ENCODE results near the gene KRTAP10-9.
"Not testable (repeated sequence)": the region's sequence is repeated elsewhere in the genome, so short reads cannot be mapped to it uniquely, and the experiment has no call there.

DNA sequence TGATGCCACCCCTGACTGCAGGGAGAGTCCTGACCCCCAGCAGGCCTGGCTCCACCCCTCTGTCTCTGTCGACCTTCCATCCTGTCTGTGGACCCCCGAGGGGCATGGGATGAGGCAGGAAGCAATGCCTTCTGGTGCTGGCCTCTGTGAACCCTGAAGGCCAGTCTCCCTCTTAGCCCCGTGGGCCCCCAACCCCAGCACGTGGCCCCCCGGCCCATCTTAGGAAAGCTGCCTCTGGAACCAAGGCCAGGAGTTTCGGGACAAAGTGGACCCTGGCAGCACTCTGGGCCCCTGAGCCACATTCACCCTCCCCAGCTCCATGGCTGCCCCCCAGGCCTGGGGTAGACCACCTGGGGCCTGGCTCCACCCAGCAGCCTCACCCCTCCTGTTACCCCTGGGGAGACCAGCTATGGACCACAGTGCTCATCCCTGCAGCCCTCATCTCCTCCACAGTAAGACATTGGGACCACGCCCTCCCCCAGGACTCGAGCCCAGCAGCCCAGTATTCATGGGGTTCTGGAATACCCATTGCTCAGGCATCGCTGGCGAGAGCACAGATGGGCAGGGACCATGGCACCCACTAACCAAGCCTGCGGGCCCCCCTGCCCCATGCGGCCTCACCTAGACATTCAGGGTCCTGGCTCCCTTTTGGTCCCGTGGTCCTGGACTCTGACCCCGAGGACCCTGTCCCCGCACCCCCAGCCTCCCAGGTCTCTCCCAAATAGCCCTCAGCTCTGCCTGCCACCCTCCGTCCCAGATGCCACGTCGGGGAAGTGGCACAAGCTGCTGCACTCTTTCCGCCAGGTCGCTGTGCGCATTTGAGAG is 11.8 kb downstream of the KRTAP10-9 start:
- not testable (repeated sequence) for TF ChIP-seq POLR2A (IDR thresholded peaks at IDR 0.05; ENCODE audit: low read length); GATA1 (IDR thresholded peaks at IDR 0.05; ENCODE audit: low read depth, low read length)
